GM12891 (cell line): Measurements from ENCODE around the gene KMT5C.

Experiments used
- PAX5 ChIP-seq: IDR thresholded peaks from 2 replicates; pipeline ENCODE4 v1.6.1; 2011; ENCODE audit warnings: low read length, moderate library complexity, mild to moderate bottlenecking; ENCODE audit not compliant: insufficient read depth, severe bottlenecking
- POLR2A ChIP-seq: IDR thresholded peaks from 2 replicates; pipeline ENCODE4 v1.6.1; 2011; ENCODE audit warnings: low read depth, low read length, control low read depth
- POLR2AphosphoS5 ChIP-seq: IDR thresholded peaks from 2 replicates; pipeline ENCODE4 v1.6.1; 2011; ENCODE audit warnings: low read depth, low read length, control low read depth
- SPI1 ChIP-seq: IDR thresholded peaks from 2 replicates; pipeline ENCODE4 v1.6.1; 2011; ENCODE audit warnings: low read depth, low read length, control low read depth
- TAF1 ChIP-seq: IDR thresholded peaks from 2 replicates; pipeline ENCODE4 v1.6.1; 2011; ENCODE audit warnings: low read depth, low read length, control low read depth

DNA sequence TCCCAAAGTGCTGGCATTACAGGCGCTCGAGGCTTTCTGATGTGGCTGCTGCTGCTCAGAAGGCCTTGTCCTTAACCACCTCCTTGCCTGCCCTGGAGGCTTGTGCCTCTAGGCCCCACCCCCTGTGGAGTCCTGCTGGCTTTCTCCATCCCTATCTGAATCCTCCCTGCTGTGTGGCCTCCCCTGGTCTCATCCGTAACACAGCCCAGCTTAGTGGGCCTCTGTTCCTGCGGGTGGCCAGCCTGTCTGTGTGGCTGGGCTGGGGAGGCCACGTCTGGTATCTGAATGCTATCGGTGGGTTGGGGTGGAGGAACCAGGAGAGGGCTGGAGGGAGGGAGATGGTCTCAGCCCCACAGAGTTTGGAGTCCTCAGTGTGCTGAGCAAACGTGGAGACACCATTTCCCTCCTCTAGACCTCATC is 50.8 kb downstream of the KMT5C start:
- TF ChIP-seq POLR2A (no peak), POLR2AphosphoS5 (no peak; the same call in 1 of the 2 replicates), PAX5 (no peak), SPI1 (no peak), TAF1 (no peak)
